HG03342 (cell line): ENCODE data around the gene SORCS2.

Experiments
- ATAC-seq: cut with Tn5 transposase; IDR thresholded peaks from one replicate; pipeline ENCODE4 v1.9.1; 2021; ENCODE audit warnings: mild to moderate bottlenecking, moderate library complexity; ENCODE audit not compliant: unreplicated experiment

SORCS2 gene

GRCh38 chr4:7384929-7385890 is 192.9 kb downstream of the SORCS2 start:
- ATAC-seq: no peak

GRCh38 chr4:7387925-7388324 is 195.6 kb downstream of the SORCS2 start:
- no peak for ATAC-seq

- ATAC-seq: no peak
Observed at GRCh38 chr4:7388627-7389026, 196.3 kb downstream of the SORCS2 start.

- ATAC-seq: no peak
Observed at GRCh38 chr4:7389101-7389701, 196.9 kb downstream of the SORCS2 start.

- ATAC-seq: no peak
Observed at GRCh38 chr4:7389719-7390118, 197.4 kb downstream of the SORCS2 start.

GRCh38 chr4:7390336-7390735 is 198.0 kb downstream of the SORCS2 start:
- ATAC-seq: no peak

- ATAC-seq: no peak
Observed at GRCh38 chr4:7390906-7391636, 198.7 kb downstream of the SORCS2 start.

- ATAC-seq: no peak
Observed at GRCh38 chr4:7391637-7392437, 199.5 kb downstream of the SORCS2 start.

GRCh38 chr4:7392438-7393421 is 200.4 kb downstream of the SORCS2 start:
- no peak for ATAC-seq

GRCh38 chr4:7393601-7394575 is 201.6 kb downstream of the SORCS2 start:
- no peak for ATAC-seq

GRCh38 chr4:7394681-7395451 is 202.5 kb downstream of the SORCS2 start:
- ATAC-seq: no peak

GRCh38 chr4:7395645-7396044 is 203.3 kb downstream of the SORCS2 start:
- ATAC-seq: no peak

GRCh38 chr4:7396186-7396910 is 204.0 kb downstream of the SORCS2 start:
- no peak for ATAC-seq

GRCh38 chr4:7397206-7398103 is 205.1 kb downstream of the SORCS2 start:
- ATAC-seq: no peak

- ATAC-seq: no peak
Observed at GRCh38 chr4:7398104-7398423, 205.7 kb downstream of the SORCS2 start.

- no peak for ATAC-seq
Observed at GRCh38 chr4:7398788-7399439, 206.6 kb downstream of the SORCS2 start.
